GM21447 (cell line): ENCODE measurements around the gene PRR23E.

Source experiments
- ATAC-seq: cut with Tn5 transposase; IDR thresholded peaks from one replicate; pipeline ENCODE4 v1.9.1; 2021; ENCODE audit not compliant: unreplicated experiment

PRR23E gene

GRCh38 chr3:127207727-127208482, 15.0 kb downstream of the PRR23E start:
- no peak for ATAC-seq

- no peak for ATAC-seq
These were observed 15.7 kb downstream of the PRR23E start for GRCh38 chr3:127208483-127209100.

GRCh38 chr3:127209155-127209839, 16.4 kb downstream of the PRR23E start:
- no peak for ATAC-seq

DNA sequence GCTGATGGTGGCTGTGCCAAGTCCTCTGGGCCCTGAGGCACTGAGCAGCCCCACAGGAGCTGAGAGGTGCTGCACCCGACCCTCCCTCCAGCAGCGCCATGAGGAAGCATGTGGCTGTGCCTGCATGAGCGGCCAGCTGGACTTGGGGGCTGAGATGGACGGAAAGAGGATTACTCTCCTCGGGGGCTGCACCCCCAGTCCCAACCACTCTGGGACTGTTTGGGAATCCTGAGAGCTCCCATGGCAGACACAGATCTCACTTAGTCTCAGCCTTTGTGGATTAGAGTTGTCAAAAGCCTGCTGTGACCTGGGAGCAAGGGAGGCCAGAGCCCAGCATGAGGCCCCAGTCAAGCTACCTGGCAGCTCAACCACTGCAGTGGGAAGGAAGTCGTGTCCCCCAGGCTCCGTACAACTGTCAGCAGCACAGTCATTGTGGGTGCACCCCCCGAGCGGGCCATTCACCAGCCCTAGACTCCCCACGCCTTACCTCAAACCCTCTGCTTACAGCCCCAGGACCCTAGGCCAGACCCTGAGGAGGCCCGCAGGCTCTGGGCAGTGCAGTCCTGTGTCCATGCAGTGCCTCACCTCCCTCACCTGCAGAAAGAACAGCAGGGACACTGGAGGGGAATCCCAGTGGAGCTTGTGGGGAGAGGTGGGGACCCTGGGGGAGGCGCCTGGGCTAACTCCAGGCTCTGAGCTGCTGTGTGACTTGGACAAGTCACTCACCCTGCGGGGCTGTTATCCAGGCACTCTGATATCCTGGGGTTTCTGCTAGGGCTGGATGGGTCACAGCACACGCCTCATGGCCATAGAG, 17.1 kb downstream of the PRR23E start:
- no peak for ATAC-seq

- no peak for ATAC-seq
These were observed 17.7 kb downstream of the PRR23E start for GRCh38 chr3:127210654-127210943.

- ATAC-seq, result no peak
These were observed 18.5 kb downstream of the PRR23E start for GRCh38 chr3:127211118-127212060.

GRCh38 chr3:127212231-127212630, 19.3 kb downstream of the PRR23E start:
- no peak for ATAC-seq

DNA sequence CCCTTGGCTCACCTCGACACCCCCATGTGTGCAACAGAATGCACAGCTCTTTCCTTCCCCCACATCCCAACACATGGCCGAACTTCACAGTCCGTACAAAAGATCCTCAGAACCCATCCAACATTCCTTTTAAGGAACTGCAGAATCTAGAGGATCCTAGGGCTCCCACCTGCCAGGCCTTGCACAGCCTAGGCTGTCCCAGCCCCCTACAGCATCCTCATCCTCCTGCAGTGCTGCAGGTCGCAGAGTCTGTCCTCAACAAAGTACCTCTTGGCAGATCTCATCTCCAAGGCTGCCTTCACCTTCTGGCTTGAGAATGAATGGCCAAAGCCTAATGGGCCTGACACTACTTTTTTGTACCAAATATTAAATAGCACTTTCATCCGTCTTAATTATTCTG, 19.8 kb downstream of the PRR23E start:
- no peak for ATAC-seq

DNA sequence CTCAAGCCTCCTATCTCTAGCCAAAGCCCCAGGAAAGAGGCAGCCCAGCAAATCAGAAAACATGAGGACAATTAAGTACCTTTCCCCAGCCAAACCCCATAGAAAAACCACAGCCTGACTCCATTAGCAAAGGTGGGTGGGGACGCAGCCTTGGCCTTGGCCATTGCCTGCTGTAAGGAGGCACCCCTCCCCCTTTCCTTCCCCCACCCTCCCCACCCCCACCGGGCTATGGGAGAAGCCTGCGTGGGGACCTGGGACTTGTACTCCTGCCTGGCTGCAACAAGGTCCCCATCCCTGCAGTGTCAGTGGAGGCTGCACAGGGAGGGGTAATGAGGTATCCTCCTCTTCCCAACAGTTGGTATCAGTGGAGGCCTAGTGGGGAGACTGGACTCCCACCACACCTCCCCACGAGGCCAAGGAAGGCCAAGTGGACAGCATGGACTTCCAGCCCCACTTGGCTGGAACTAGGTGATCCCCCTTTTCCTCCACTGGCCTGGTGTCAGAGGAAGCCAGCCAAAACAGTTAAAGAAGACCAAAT, 20.5 kb downstream of the PRR23E start:
- no peak for ATAC-seq

DNA sequence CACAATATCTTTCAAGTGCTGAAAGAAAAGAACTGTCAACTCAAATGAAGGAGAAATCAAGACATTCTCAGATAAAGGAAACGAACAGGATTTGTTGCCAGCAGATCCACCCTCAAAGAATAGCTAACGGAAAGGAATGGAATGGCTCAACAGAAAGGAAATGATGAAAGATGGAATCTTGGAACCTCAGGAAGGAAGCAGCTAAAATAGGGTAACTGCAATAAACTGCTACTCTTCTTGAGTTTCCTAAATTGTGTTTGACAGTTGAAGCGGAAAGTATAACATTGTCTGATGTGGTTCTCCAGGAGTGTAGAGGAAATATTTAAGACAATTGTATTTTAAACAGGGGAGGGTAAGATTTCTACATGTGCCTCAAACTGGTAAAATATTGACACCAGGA, 22.0 kb downstream of the PRR23E start:
- ATAC-seq, result no peak

GRCh38 chr3:127215714-127216414, 22.9 kb downstream of the PRR23E start:
- no peak for ATAC-seq

DNA sequence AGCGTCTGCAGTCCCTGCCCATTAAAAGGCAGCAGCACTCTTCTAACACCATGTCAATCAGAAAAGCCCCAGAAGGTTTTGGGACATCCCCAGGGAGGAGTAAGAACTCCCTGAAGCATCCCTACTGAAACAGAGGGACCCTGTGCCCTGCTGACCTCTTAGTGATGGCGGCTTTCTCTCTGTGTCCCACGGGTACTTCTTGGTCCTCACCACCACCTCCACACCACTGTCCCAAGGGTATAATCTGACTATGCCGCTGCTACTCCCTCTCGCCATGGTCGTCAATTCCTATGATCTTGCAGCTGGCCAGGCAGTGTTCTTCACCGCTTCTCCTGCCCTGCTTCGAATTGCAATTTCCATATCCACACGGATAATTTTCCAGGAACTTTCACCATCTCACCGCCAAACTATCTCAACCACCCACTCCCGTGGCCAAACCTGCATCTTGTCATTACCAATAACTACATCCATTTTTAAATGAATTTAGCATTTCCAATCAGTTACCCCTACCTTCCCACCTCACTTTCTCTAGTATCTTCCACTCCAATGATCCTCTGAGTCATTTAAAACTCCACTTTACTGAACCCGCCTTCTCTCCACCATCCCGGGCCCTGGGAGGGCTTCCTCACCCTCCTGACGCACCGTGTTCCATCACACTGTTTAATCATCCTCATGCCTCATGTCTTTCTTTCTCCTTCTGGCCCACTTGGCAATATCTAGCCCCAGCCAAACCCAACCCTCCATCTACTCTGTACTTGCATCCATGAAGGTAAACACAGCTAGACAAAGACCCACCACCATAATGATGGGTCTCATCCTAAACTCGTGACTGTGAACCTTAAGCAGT, 23.7 kb downstream of the PRR23E start:
- ATAC-seq, result peak; percentile 61

DNA sequence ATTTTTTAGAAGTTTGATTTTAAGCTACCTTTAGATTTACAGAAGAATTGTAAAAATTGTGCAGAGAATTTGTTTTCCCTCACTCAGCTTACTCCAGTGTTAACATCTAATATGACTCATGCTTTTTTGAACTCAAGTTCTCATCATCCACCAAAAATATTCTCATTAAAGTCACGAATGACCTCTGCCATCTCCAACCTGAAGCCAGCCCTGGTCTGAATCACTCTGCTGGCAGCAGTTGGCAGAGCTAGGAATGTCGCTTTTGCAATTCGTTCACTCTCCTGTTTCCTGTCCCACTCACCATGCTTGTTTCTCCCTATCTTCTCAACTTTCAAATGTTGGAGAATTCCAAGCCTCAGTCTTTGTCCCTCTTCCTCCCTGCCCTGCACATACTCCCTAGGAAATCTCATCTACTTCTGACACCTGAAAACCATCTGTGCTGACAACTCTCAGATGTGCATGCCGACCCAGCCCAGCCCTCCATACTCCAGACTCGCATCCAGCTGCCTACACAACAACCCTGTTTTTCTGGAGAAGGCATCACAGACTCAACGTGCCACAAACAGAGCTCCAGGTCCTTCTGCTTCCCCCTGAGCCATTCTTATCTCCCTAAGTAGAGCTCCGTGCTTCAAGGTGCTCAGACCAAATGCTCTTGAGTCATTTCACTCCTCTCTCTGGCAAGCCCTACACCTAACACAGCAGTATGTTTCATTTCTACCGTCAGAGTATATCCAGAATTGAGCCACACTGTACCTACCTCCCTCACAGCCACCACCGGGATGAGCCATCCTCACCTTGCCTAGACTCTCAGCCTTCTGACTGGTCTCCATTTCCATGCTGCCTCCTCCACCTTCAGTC, 24.9 kb downstream of the PRR23E start:
- ATAC-seq, result no peak

DNA sequence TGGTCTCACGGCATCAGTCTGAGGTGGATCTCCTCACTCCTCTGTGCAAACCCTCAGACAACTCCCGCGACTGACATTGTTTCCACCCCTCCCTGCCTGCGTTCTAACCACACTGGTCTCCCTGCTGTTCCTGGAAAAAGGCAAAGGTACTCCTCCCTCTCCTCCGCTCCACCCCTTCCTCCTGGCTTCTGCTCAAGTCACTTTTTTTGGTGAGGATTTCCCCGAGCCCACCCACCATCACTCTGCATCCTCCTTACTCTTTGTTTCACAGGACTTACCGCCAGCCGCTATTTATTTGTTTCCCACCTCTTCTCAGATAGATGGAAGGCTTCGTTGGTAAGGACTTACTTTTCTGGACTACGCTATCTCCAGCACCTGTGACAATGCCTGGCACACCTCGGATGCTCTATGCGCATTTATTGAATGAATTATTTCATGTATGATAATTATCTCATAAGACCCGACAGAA, 25.6 kb downstream of the PRR23E start:
- ATAC-seq, result no peak

DNA sequence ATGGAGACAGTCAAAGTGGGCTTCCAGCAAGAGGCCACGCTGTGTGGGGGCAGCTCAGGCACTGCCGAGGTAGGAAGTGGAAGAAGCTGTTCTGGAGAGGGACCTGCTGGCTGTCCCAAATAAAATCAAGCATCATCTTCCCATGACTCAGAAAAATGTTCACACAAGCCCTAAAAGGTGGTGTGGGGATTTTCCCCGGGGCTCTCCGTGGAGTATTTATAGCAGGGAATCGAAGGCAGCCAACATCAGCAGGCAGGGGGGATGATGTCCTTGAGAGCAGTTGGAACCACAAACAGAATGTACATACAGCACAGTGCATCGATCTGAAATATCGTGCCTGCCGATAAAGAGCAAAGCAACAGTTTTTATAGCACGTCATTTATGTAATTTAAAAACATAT, 27.6 kb downstream of the PRR23E start:
- no peak for ATAC-seq

DNA sequence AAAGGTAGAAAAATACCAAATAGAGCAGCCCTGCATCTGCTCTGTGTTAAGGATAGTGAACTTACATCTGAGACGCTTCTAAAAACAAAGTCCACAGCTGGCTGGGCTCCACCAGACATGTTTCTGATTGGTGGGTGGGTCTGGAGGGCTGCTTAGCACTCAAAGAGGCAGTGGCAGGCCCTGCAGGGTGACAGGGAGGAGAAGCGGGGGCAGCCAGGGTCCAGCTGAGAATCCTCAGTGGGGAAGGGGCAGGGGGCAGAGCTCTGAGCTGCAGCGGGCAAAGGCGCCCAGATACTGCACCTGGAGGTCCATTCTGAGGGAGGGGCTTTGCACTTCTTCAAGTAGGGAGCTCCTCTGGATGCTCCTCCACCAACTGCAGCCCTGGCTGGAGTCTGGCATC, 28.1 kb downstream of the PRR23E start:
- no peak for ATAC-seq

DNA sequence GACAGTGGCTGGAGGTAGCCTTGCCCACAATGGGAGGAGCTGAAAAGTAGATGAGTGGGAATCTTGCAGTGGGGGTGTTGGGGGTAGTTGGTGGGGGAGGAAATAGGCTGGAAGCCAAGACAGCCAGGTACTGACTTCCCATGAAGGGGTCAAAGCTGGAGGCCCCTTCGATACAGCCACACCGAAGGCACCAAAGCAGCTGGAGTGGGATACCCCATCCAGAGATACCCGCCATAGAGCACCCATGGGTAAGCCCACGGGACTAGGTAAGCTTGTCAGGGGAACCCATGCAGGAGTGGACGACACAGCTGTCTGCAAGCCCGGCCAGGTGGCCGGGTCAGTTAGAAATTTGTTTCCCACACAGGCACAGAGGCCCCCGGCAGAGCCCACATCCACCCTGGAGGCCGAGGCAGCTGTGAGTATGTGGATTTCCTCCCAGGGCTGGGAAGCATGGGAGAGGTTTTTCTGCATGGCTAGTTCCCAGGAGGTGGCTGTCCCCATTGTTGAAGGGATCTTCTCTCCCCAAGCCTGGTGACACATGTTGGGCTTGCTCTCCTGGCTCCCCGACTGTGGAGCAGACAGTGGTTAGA, 28.6 kb downstream of the PRR23E start:
- no peak for ATAC-seq
